Parathyroid adenoma (tissue), 2 donors: Measurements from ENCODE around the gene CCDC171.

Experiments used
- H2AFZ ChIP-seq: fragments of 300-600 bp; sonication (generic); one replicate; pipeline ENCODE4 v1.7.0; 2017; ENCODE audit warnings: antibody characterized with exemption, mild to moderate bottlenecking
- H3K27ac ChIP-seq: fragments of 300-600 bp; sonication (generic); one replicate; pipeline ENCODE4 v1.7.0; 2017
- H3K27me3 ChIP-seq: fragments of 300-600 bp; sonication (generic); one replicate; pipeline ENCODE4 v1.7.0; 2017; ENCODE audit warnings: low read length; ENCODE audit not compliant: control insufficient read depth, insufficient read depth
- H3K36me3 ChIP-seq: fragments of 300-600 bp; sonication (generic); one replicate; pipeline ENCODE4 v1.7.0; 2017; ENCODE audit warnings: low read length; ENCODE audit not compliant: control insufficient read depth, insufficient read depth
- H3K4me1 ChIP-seq: fragments of 300-600 bp; sonication (generic); one replicate; pipeline ENCODE4 v1.7.0; 2017; ENCODE audit warnings: control low read depth
- H3K4me2 ChIP-seq: fragments of 300-600 bp; sonication (generic); one replicate; pipeline ENCODE4 v1.7.0; 2017; ENCODE audit warnings: low read length
- H3K4me3 ChIP-seq: fragments of 300-600 bp; sonication (generic); one replicate; pipeline ENCODE4 v1.7.0; 2017; ENCODE audit warnings: low read depth, low read length
- H3K79me2 ChIP-seq: fragments of 300-600 bp; sonication (generic); one replicate; pipeline ENCODE4 v1.7.0; 2017; ENCODE audit warnings: control low read depth
- H3K9ac ChIP-seq: fragments of 300-600 bp; sonication (generic); one replicate; pipeline ENCODE4 v1.7.0; 2017; ENCODE audit warnings: mild to moderate bottlenecking
- H3K9me3 ChIP-seq: fragments of 300-600 bp; sonication (generic); one replicate; pipeline ENCODE4 v1.7.0; 2017; ENCODE audit warnings: low read length; ENCODE audit not compliant: control insufficient read depth
- CTCF ChIP-seq: fragments of 300-600 bp; sonication (generic); IDR thresholded peaks from one replicate; pipeline ENCODE4 v1.7.0; 2017; ENCODE audit warnings: antibody characterized with exemption, mild to moderate bottlenecking
- donor health status: primary hyperparathyroidism.

The CCDC171 gene

GRCh38 chr9:15885464-15885863 lies 332.6 kb downstream of the CCDC171 start:
- Histone ChIP-seq H3K27me3 (no peaks in the 10 kb centered on the region), H3K36me3 (no peaks in the 10 kb centered on the region), H3K9me3 (no peaks in the 10 kb centered on the region), H3K4me2 (no peak overlapping the region), H3K27ac (no peak overlapping the region), H3K4me1 (no peaks in the 10 kb centered on the region), H3K4me3 (no peak overlapping the region), H3K9ac (no peak overlapping the region), H3K79me2 (no peaks in the 10 kb centered on the region), H2AFZ (no peak overlapping the region)
- no peak for TF ChIP-seq CTCF

DNA sequence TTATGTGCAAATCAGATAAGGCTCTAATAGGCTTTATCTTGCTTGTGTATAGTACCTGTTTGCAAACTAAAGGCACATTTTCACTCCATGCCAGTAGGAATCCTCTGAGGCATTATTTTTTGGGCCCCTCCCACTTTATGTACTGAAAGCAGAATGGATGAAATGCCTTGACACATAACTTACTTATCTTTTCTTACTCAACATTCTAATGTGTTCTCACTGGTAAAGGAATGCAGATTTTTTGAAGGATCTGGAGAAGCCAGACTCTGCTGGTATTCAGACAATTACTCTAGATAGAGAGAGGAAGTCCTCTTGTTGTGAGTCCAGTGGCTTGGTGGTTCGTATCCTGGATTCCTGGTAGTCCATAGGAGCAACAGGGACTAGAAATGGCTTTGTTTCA lies 336.7 kb downstream of the CCDC171 start:
- H3K79me2 ChIP-seq, result no peaks in the 10 kb centered on the region
- H3K4me1 ChIP-seq, result no peaks in the 10 kb centered on the region
- no peak overlapping the region for H3K4me3 ChIP-seq
- no peak for TF ChIP-seq CTCF
- H3K9ac ChIP-seq, result no peak overlapping the region
- no peak overlapping the region for H3K27ac ChIP-seq
- H2AFZ ChIP-seq, result no peak overlapping the region
- no peaks in the 10 kb centered on the region for H3K27me3 ChIP-seq
- no peaks in the 10 kb centered on the region for H3K36me3 ChIP-seq
- H3K4me2 ChIP-seq, result no peak overlapping the region
- H3K9me3 ChIP-seq, result no peaks in the 10 kb centered on the region

- no peak overlapping the region for H3K4me3 ChIP-seq
- TF ChIP-seq CTCF, result no peak
Observed at GRCh38 chr9:15901572-15901971, 348.7 kb downstream of the CCDC171 start.

GRCh38 chr9:15909297-15909696 lies 356.5 kb downstream of the CCDC171 start:
- no peaks in the 10 kb centered on the region for H3K4me1 ChIP-seq
- H3K4me3 ChIP-seq, result no peak overlapping the region
- no peaks in the 10 kb centered on the region for H3K36me3 ChIP-seq
- no peak overlapping the region for H3K27ac ChIP-seq
- no peak overlapping the region for H3K9ac ChIP-seq
- H3K79me2 ChIP-seq, result no peaks in the 10 kb centered on the region
- no peak overlapping the region for H3K4me2 ChIP-seq
- H3K27me3 ChIP-seq, result no peaks in the 10 kb centered on the region
- no peak overlapping the region for H2AFZ ChIP-seq
- TF ChIP-seq CTCF, result no peak
- H3K9me3 ChIP-seq, result no peaks in the 10 kb centered on the region

More at GRCh38 chr9:15901572-15901971, 348.7 kb downstream of the CCDC171 start:
- Histone ChIP-seq H2AFZ (no peak overlapping the region), H3K4me2 (no peak overlapping the region), H3K9me3 (peaks cover 3% of the 10 kb centered on the region), H3K9ac (no peak overlapping the region), H3K27me3 (no peaks in the 10 kb centered on the region), H3K79me2 (no peaks in the 10 kb centered on the region), H3K4me1 (no peaks in the 10 kb centered on the region), H3K36me3 (no peaks in the 10 kb centered on the region), H3K27ac (no peak overlapping the region)

DNA sequence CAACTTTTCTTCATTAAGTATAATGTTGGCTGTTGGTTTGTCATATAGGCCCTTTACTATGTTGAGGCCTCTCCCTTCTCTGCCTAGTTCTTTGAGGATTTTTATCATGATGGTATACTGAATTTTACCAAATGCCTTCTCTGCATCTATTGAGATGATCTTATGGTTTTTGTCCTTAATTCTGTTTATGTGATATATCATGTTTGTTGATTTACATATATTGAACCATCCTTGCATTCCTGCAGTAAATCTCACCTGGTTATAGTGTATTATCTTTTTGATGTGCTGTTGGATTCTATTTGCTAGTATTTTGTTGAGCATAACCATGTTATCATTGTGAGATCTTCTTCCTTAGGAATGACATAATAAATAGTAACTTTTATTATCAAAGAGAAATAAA lies 362.9 kb downstream of the CCDC171 start:
- no peak overlapping the region for H3K9ac ChIP-seq
- no peak overlapping the region for H3K27ac ChIP-seq
- H3K36me3 ChIP-seq, result no peaks in the 10 kb centered on the region
- no peaks in the 10 kb centered on the region for H3K4me1 ChIP-seq
- TF ChIP-seq CTCF, result no peak
- no peak overlapping the region for H2AFZ ChIP-seq
- no peaks in the 10 kb centered on the region for H3K27me3 ChIP-seq
- no peaks in the 10 kb centered on the region for H3K9me3 ChIP-seq
- H3K4me2 ChIP-seq, result no peak overlapping the region
- no peaks in the 10 kb centered on the region for H3K79me2 ChIP-seq
- no peak overlapping the region for H3K4me3 ChIP-seq
